GM23338 (cell line): ENCODE measurements around the gene UTP11. TPM values are rescaled to one million over a fixed set of nuclear protein-coding genes. Genes with fewer than 3 reads are reported as not detected.

ENCODE experiments used
- ATAC-seq: fragments of 200-7000 bp; cut with Tn5 transposase; 3 replicates; pipeline ENCODE4 v1.9.1; 2020
- DNase-seq: peaks from one replicate; pipeline ENCODE4 v3.0.0-alpha.2; 2015; ENCODE audit warnings: low spot score
- H2AFZ ChIP-seq: fragments of 200-600 bp; sonication (generic); 2 replicates; pipeline ENCODE4 v1.8.0; 2016; ENCODE audit warnings: antibody characterized with exemption, mild to moderate bottlenecking, moderate library complexity
- H3F3A ChIP-seq: fragments of 200-600 bp; sonication (generic); replicated peaks from 2 replicates; pipeline ENCODE4 v1.8.0; 2017; ENCODE audit warnings: antibody characterized with exemption, mixed run types, low read depth
- H3K27ac ChIP-seq: fragments of 200-600 bp; sonication (generic); 2 replicates; pipeline ENCODE4 v1.6.1; 2016; ENCODE audit warnings: low read depth
- H3K27me3 ChIP-seq: fragments of 200-600 bp; sonication (generic); 2 replicates; pipeline ENCODE4 v1.8.0; 2016; ENCODE audit warnings: mild to moderate bottlenecking, mixed run types, moderate library complexity; ENCODE audit not compliant: insufficient read depth
- H3K36me3 ChIP-seq: fragments of 200-600 bp; sonication (generic); 2 replicates; pipeline ENCODE4 v1.8.0; 2016; ENCODE audit warnings: mild to moderate bottlenecking; ENCODE audit not compliant: insufficient read depth
- H3K4me1 ChIP-seq: fragments of 200-600 bp; sonication (generic); 2 replicates; pipeline ENCODE4 v1.8.0; 2016; ENCODE audit warnings: mild to moderate bottlenecking, moderate library complexity; ENCODE audit not compliant: insufficient read depth
- H3K4me2 ChIP-seq: fragments of 200-600 bp; sonication (generic); 2 replicates; pipeline ENCODE4 v1.7.1; 2017; ENCODE audit warnings: mixed run types
- H3K4me3 ChIP-seq: fragments of 200-600 bp; sonication (generic); 2 replicates; pipeline ENCODE4 v1.6.1; 2016; ENCODE audit warnings: mixed run types
- H3K79me2 ChIP-seq: fragments of 200-600 bp; sonication (generic); replicated peaks from 2 replicates; pipeline ENCODE4 v1.8.0; 2017; ENCODE audit warnings: mild to moderate bottlenecking; ENCODE audit not compliant: insufficient read depth
- H3K9me2 ChIP-seq: fragments of 200-600 bp; sonication (generic); 2 replicates; pipeline ENCODE4 v1.8.0; 2017; ENCODE audit not compliant: insufficient read depth
- H4K20me1 ChIP-seq: fragments of 200-600 bp; sonication (generic); replicated peaks from 2 replicates; pipeline ENCODE4 v1.8.0; 2017; ENCODE audit warnings: mild to moderate bottlenecking; ENCODE audit not compliant: insufficient read depth
- H3K27ac Mint-ChIP-seq: 2 replicates; pipeline ENCODE4 v1.8.0; 2020; ENCODE audit warnings: inconsistent platforms, mild to moderate bottlenecking, moderate library complexity, mixed read lengths
- H3K27me3 Mint-ChIP-seq: 3 replicates; pipeline ENCODE4 v1.8.0; 2022; ENCODE audit warnings: low read depth, mild to moderate bottlenecking, moderate library complexity, mixed read lengths, inconsistent platforms; ENCODE audit not compliant: insufficient read depth, poor library complexity
- H3K36me3 Mint-ChIP-seq: 3 replicates; pipeline ENCODE4 v1.8.0; 2021; ENCODE audit warnings: low read depth, mild to moderate bottlenecking, inconsistent platforms, moderate library complexity, mixed read lengths
- H3K4me1 Mint-ChIP-seq: 3 replicates; pipeline ENCODE4 v1.8.0; 2020; ENCODE audit warnings: mild to moderate bottlenecking, inconsistent platforms, mixed read lengths
- H3K4me3 Mint-ChIP-seq: 3 replicates; pipeline ENCODE4 v1.8.0; 2021; ENCODE audit warnings: moderate library complexity, mild to moderate bottlenecking, inconsistent platforms, mixed read lengths
- H3K9me3 Mint-ChIP-seq: 3 replicates; pipeline ENCODE4 v1.8.0; 2020; ENCODE audit warnings: moderate library complexity, mild to moderate bottlenecking, inconsistent platforms, mixed read lengths
- EZH2 ChIP-seq: fragments of 200-600 bp; sonication (generic); IDR thresholded peaks from one replicate; pipeline ENCODE4 v1.8.0; 2017; ENCODE audit warnings: antibody characterized with exemption, mild to moderate bottlenecking, low read depth; ENCODE audit not compliant: unreplicated experiment
- POLR2AphosphoS5 ChIP-seq: IDR thresholded peaks from 2 replicates; pipeline ENCODE4 v1.6.1; 2016; ENCODE audit warnings: antibody characterized with exemption, low read depth
- STAT1 ChIP-seq: IDR thresholded peaks from one replicate; pipeline ENCODE4 v1.6.1; 2016; ENCODE audit warnings: antibody characterized with exemption; ENCODE audit not compliant: unreplicated experiment
- polyA plus RNA-seq: library from polyadenylated mRNA; unstranded; fragments of >200 nt; fragmentation: Nextera tagmentation; extraction: Ambion mirVana; gene quantifications from 2 replicates; pipeline ENCODE4 v1.2.1, GENCODE V29; 2016
- total RNA-seq: library from RNA; depleted of rRNA; stranded (reverse); fragments of >200 nt; shearing (Covaris generic); gene quantifications from 2 replicates; pipeline ENCODE4 v1.2.3, GENCODE V29; 2014
- TF ChIP-seq, protein P1 (sequence below): IDR thresholded peaks from one replicate; pipeline ENCODE4 v1.6.1; 2018; ENCODE audit warnings: antibody characterized with exemption; ENCODE audit not compliant: unreplicated experiment
- TF ChIP-seq, protein P2 (sequence below), 2 experiments: fragments of 200-600 bp in 1 of 2; sonication (generic) in 1 of 2; conservative IDR thresholded peaks; 2 replicates each; pipeline versions ENCODE4 v1.5.1 to v1.6.1; 2016 to 2017; ENCODE audit warnings: antibody characterized with exemption in 2 of 2, low read depth in 2 of 2, mild to moderate bottlenecking in 2 of 2, moderate library complexity in 1 of 2

UTP11 gene
- total and polyA plus RNA-seq, 2 experiments from 2014 or later, result 67.8 to 105 TPM

DNA sequence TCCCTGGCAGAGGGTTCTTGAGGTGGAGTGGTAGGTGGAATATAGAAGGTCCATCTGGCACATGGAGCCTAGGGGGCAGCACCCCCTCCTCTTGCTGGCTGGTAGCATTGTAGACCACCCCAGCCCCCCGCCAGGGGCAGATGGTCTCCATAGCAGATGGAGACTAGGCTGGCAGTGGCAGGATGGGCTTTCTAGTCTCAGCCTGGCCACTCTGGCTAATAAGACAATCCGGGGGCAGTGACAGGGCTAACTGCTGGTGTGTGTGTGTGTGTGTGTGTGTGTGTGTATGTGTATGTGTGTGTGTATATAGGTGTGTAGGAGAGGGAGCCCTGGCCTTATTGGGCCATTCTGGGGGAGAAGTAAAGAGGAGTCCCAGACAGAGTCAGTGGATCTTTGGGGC lies 16.1 kb downstream of the UTP11 start (continued):
- TF ChIP-seq, protein P1, sequence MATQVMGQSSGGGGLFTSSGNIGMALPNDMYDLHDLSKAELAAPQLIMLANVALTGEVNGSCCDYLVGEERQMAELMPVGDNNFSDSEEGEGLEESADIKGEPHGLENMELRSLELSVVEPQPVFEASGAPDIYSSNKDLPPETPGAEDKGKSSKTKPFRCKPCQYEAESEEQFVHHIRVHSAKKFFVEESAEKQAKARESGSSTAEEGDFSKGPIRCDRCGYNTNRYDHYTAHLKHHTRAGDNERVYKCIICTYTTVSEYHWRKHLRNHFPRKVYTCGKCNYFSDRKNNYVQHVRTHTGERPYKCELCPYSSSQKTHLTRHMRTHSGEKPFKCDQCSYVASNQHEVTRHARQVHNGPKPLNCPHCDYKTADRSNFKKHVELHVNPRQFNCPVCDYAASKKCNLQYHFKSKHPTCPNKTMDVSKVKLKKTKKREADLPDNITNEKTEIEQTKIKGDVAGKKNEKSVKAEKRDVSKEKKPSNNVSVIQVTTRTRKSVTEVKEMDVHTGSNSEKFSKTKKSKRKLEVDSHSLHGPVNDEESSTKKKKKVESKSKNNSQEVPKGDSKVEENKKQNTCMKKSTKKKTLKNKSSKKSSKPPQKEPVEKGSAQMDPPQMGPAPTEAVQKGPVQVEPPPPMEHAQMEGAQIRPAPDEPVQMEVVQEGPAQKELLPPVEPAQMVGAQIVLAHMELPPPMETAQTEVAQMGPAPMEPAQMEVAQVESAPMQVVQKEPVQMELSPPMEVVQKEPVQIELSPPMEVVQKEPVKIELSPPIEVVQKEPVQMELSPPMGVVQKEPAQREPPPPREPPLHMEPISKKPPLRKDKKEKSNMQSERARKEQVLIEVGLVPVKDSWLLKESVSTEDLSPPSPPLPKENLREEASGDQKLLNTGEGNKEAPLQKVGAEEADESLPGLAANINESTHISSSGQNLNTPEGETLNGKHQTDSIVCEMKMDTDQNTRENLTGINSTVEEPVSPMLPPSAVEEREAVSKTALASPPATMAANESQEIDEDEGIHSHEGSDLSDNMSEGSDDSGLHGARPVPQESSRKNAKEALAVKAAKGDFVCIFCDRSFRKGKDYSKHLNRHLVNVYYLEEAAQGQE, result no peak

DNA sequence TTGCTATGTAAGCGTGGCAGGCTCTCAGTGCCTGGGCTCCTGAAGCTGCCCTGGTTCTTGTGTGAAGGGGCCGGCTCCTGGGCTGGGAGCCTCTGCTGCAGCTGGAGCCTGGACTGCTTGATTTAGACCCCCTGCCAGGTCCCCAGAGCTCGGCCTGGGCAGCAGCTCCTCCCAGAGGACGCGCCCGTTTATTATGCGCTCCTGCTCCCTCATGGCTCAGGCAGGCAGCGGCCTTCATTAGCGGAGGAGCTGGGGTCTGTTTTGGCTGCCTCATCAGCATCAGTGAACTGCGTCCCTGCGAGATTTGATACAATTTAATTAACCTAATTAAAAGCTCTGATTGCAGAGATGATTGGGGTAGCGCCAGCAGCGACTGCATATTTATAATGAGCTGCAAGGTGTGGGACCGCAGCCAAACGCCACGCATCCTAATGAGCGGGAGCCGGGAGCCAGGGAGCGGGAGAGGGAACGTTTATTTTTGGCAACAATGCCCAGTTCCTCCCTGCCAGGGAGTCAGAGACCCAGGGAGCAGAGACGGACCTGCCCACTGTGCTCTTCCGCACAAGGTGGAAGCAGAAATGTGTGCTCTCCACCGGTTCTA lies 16.6 kb downstream of the UTP11 start:
- Histone ChIP-seq H3K9me2 (no peaks in the 10 kb centered on the region; the same call in 1 of the 2 replicates), H3K27me3 (no peaks in the 10 kb centered on the region), H3K4me3 (peak overlapping the region; percentile 46; the same call in 1 of the 2 replicates), H3F3A (peaks cover 27% of the 10 kb centered on the region), H3K27ac (peak overlapping the region; percentile 66; the same call in 1 of the 2 replicates), H3K4me1 (peaks cover 34% of the 10 kb centered on the region), H3K4me2 (peak overlapping the region; percentile 77), H3K36me3 (peaks cover 8% of the 10 kb centered on the region), H4K20me1 (no peaks in the 10 kb centered on the region; the same call in 1 of the 2 replicates), H3K79me2 (no peaks in the 10 kb centered on the region), H2AFZ (peak overlapping the region; percentile 66; the same call in 1 of the 2 replicates)
- peaks cover 53% of the 10 kb centered on the region for H3K4me1 Mint-ChIP-seq
- no peaks in the 10 kb centered on the region; the same call in 2 of the 3 replicates for H3K9me3 Mint-ChIP-seq
- ATAC-seq (peak; percentile 83), DNase-seq (peak; percentile 88)
- TF ChIP-seq, protein P2, sequence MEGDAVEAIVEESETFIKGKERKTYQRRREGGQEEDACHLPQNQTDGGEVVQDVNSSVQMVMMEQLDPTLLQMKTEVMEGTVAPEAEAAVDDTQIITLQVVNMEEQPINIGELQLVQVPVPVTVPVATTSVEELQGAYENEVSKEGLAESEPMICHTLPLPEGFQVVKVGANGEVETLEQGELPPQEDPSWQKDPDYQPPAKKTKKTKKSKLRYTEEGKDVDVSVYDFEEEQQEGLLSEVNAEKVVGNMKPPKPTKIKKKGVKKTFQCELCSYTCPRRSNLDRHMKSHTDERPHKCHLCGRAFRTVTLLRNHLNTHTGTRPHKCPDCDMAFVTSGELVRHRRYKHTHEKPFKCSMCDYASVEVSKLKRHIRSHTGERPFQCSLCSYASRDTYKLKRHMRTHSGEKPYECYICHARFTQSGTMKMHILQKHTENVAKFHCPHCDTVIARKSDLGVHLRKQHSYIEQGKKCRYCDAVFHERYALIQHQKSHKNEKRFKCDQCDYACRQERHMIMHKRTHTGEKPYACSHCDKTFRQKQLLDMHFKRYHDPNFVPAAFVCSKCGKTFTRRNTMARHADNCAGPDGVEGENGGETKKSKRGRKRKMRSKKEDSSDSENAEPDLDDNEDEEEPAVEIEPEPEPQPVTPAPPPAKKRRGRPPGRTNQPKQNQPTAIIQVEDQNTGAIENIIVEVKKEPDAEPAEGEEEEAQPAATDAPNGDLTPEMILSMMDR (conservative IDR thresholded peaks at IDR 0.05; ENCODE audit: low read depth in 2 of 2), result peak in 1 of 2 experiments; percentile 65; a peak in 2 of 4 replicates
- no peak for TF ChIP-seq EZH2
- H3K27me3 Mint-ChIP-seq, result peaks cover 14% of the 10 kb centered on the region
- H3K36me3 Mint-ChIP-seq, result peaks cover 17% of the 10 kb centered on the region
- H3K27ac Mint-ChIP-seq, result peak overlapping the region; percentile 84
- peak overlapping the region; percentile 51 for H3K4me3 Mint-ChIP-seq

DNA sequence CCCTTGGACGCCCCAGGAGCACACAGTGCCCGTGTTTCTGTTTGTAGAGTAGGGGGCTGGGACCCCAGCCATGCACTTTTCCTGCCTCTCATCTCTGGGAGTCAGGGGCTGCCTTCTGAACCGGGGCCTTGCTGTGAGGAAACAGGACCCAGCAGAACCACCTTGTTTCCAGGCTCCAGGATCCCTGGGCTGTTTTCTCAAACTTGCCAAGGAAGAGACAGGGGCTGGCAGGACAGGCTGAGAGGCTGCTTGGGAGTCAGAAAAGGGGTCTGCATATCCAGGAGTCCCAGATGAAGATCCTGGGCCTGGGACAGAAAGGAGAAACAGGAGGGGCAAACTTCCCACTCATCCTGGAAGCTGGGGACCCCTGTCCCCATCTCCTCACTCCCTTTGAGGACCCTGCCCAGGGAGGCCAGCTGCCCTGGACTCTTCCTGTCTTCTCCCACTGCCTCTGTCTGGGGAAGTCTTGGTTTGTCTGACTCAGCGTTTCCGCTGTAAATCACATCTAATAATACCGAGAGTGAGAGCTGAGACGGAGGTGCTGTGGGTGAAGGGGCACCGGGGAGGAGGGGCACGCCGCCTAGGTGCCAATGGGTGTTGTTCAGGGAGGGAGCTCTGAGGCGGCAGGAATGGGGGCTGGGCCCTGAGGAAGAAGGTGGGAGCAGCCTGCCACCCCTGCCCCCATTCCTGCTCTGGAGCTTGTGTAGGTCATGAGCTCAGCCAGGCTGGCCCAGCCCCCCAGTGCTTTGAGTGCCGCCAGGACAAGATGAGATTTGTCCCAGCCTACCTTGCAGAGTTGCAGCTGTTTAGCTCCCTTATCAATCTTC lies 17.4 kb downstream of the UTP11 start:
- Mint-ChIP-seq H3K9me3 (no peaks in the 10 kb centered on the region; the same call in 2 of the 3 replicates), H3K27ac (peak overlapping the region; percentile 84), H3K36me3 (peaks cover 14% of the 10 kb centered on the region), H3K27me3 (peaks cover 14% of the 10 kb centered on the region), H3K4me1 (peaks cover 53% of the 10 kb centered on the region), H3K4me3 (peak overlapping the region; percentile 55)
- Histone ChIP-seq H3K27me3 (no peaks in the 10 kb centered on the region), H4K20me1 (no peaks in the 10 kb centered on the region; the same call in 1 of the 2 replicates), H3K4me3 (peak overlapping the region; percentile 46; the same call in 1 of the 2 replicates), H2AFZ (peak overlapping the region; percentile 66; the same call in 1 of the 2 replicates), H3K27ac (peak overlapping the region; percentile 66; the same call in 1 of the 2 replicates), H3K36me3 (peaks cover 3% of the 10 kb centered on the region; the same call in 1 of the 2 replicates), H3K4me1 (peaks cover 34% of the 10 kb centered on the region), H3F3A (peaks cover 27% of the 10 kb centered on the region), H3K79me2 (no peaks in the 10 kb centered on the region), H3K4me2 (peak overlapping the region; percentile 77), H3K9me2 (no peaks in the 10 kb centered on the region; the same call in 1 of the 2 replicates)
- peak; percentile 53 for DNase-seq
- TF ChIP-seq STAT1 (no peak), POLR2AphosphoS5 (0 out of 2 replicates have a peak, but pooled peaks have one; percentile 3)
- TF ChIP-seq, protein P1, result peak; percentile 4
- ATAC-seq, result peak; percentile 25
